HS-5 (cell line): Measurements from ENCODE around the gene LRRC41.
"Not testable (repeated sequence)": the region's sequence is repeated elsewhere in the genome, so short reads cannot be mapped to it uniquely, and the experiment has no call there.

Experiments
- DNase-seq: peaks from one replicate; pipeline ENCODE4 v3.0.0-alpha.2; 2012; ENCODE audit warnings: low read depth

Gene LRRC41, protein sequence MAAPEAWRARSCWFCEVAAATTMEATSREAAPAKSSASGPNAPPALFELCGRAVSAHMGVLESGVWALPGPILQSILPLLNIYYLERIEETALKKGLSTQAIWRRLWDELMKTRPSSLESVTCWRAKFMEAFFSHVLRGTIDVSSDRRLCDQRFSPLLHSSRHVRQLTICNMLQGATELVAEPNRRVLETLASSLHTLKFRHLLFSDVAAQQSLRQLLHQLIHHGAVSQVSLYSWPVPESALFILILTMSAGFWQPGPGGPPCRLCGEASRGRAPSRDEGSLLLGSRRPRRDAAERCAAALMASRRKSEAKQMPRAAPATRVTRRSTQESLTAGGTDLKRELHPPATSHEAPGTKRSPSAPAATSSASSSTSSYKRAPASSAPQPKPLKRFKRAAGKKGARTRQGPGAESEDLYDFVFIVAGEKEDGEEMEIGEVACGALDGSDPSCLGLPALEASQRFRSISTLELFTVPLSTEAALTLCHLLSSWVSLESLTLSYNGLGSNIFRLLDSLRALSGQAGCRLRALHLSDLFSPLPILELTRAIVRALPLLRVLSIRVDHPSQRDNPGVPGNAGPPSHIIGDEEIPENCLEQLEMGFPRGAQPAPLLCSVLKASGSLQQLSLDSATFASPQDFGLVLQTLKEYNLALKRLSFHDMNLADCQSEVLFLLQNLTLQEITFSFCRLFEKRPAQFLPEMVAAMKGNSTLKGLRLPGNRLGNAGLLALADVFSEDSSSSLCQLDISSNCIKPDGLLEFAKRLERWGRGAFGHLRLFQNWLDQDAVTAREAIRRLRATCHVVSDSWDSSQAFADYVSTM

DNA sequence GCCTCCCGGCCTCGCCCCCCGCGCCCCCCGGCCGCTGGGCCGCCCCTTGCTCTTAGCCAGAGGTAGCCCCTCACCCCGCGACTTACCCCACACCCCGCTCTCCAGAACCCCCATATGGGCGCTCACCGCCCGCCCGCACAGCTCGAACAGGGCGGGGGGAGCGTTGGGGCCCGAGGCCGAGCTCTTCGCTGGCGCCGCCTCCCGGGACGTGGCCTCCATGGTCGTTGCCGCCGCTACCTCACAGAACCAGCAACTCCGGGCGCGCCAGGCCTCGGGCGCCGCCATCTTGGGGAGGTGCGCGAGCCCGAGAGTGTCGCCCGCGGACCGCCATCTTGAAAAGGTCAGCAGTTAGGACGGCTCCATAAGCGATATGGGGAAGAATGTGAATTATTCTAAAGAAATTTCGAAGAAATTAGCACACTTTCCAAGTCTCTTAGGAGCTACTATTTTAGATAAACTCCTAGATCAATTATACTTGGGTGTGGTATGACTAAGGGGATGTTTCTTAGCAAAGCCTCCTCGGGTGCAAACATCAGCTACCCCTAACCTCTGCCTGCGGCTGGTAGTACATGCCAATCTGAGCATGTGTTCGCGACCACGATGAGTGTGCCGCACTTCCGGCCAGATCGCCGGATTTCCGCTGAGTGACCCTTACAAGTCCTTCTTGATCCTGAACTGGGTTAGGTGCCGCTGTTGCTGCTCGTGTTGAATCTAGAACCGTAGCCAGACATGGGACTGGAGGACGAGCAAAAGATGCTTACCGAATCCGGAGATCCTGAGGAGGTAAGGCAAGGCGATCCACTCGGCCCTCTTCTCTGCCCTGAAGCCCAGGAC lies at the start of gene LRRC41, which contains the start of gene UQCRH:
TSS of gene LRRC41 (minus strand) at position 579 of the 834 bp plus-strand sequence. CDS start at position 285, 294 bp downstream.
TSS of gene UQCRH (plus strand) at position 661 of the 834 bp plus-strand sequence. CDS start at position 730, 69 bp downstream.
- DNase-seq, result peak; percentile 97

DNA sequence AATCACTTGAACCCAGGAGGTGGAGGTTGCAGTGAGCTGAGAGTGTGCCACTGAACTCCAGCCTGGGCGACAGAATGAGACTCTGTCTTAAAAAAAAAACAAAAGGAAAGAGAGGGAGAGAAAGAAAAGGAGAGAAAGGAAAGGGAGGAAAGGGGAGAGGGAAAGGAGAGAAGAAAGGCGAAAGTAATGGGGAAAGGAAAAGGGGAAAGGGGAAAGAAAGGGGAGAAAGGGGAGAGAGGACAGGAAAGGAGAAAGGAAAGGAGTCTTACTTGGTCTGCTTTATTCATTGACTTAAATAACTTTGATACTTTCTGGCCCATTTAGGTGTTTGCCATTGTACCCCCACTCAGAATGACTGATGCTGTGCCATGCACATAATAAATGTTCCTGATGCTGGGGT lies 48.9 kb upstream of the LRRC41 start:
- no peak for DNase-seq

DNA sequence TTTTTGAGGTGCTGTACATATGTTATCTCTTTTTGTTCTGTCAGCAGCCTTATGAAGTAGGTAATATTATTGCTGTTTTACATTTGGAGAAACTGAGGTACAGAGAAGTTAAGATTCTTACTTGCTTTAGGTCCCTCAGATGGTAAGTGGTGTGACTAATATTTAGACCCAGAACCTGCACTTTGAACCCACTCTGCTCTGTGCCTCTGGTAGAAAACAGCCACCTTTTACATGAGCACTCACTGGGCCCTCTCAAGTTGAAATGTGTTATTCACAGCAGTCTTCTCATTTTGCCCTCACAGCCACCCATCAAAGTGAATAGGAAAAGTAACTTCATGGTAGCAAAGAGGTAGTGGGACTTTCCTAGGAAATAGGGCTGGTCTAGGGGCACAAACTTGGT lies 41.9 kb upstream of the LRRC41 start:
- DNase-seq, result no peak

DNA sequence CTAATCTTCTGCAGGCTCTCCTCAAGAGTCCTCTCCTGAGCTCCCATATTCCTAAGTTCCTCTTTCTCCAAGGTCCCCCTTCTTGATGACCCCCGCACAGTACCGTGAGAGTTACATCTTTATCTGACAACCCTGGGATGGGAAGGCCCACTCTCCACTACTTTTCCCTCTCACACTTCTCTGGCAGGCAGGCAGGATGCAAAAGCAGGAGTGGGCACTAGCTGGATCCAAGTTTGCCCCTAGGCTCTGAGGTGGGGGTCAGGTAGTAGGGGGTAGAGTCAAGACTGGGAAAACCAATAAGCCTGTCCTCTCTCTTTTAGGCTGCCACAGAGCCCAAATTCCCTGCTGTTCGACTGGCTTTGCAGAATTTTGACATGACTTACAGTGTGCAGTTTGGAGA lies 41.1 kb upstream of the LRRC41 start:
- no peak for DNase-seq

DNA sequence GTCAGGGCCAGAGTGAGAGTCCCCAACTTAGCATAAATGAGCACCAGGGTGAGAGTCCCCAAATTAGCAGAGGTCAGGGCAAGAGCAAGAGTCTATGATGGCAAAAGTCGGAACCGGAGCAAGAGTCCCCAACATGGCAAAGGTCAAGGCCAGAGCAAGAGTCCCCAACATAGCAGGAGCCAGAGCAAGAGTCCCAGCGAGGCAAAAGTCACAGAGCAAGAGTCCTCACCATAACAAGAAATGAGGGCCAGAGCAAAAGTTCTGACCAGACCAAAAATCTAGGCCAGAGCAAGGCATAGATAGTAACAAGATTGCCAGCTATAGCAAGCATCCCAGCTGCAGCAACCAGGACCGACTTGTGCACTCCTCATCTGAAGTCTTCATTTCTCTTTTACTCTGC lies 40.3 kb upstream of the LRRC41 start:
- DNase-seq, result no peak

DNA sequence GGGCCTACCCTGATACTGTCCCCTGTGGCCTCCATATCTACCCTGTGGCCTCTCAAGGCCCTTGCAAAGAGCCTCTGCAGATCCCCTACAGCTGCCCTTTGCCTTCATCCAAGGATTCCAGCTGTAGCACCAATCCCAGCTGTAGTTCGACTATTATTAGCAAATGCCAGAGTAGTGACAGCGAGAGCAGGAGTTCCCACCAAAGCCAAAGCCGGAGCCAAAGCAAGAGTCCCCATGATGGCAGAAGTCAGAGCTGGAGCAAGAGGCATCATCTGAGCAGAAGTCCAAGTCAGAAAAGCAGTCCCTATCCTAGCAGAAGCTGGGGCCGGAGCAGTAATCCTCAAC lies 39.9 kb upstream of the LRRC41 start:
- DNase-seq, result no peak

DNA sequence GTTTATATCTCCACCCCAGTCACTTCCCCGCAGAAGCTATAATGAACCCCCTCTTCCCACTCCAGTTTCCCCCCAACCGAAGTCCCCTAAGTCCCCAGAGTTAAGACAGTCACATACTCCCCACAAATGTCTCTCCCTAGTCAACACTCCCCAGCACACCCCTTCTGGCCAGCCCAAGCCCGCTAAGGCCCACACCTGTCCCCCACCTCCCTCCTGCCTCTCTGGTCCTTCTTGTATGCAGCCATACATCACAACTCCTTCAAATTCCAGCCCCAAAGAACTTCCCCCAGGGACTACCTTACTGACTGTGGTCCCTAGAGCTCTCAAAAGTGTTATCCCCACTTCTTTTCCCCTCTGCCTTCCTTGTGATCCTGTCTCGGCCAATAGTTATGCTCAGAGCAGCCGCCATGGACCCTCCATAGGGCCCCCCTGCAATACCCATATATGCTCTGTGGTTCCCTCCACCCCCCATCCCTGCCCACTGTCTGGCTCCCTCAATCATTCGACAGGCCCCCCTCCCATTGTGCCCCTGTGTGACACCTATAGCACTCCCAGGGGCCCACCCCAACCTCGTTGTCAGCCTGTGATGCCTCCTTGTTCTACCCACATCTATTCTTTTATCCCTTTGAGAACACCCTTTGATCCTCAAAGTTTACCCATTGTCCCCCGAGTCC lies 39.4 kb upstream of the LRRC41 start:
- DNase-seq, result no peak

DNA sequence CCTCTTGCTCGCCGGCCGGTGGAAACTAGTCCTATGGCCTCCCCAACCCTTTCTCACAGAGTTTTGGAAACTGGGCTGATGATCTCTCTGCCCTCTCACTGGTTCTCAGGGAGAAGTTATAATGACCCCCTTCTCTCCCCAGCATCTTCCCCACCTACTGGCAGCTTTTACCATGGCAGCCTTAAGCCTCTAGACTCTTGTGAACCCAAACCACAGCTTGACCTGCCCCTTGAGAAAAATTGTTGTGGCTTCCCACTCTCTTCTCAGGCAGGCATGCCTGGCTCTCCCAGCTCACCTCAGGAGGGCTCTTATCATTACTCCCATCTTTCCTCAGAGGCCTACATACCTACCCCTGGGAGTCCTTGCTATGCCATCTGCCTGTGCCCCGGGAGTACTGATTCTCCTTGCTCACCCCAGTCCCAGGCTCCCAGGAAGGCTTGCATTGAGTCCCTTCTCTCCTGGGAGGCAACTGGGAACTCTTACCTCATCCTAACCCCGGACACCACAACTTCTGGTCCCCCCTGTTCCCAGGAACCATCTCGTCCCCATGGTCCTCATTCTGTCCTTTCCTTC lies 38.8 kb upstream of the LRRC41 start:
- DNase-seq, result no peak

DNA sequence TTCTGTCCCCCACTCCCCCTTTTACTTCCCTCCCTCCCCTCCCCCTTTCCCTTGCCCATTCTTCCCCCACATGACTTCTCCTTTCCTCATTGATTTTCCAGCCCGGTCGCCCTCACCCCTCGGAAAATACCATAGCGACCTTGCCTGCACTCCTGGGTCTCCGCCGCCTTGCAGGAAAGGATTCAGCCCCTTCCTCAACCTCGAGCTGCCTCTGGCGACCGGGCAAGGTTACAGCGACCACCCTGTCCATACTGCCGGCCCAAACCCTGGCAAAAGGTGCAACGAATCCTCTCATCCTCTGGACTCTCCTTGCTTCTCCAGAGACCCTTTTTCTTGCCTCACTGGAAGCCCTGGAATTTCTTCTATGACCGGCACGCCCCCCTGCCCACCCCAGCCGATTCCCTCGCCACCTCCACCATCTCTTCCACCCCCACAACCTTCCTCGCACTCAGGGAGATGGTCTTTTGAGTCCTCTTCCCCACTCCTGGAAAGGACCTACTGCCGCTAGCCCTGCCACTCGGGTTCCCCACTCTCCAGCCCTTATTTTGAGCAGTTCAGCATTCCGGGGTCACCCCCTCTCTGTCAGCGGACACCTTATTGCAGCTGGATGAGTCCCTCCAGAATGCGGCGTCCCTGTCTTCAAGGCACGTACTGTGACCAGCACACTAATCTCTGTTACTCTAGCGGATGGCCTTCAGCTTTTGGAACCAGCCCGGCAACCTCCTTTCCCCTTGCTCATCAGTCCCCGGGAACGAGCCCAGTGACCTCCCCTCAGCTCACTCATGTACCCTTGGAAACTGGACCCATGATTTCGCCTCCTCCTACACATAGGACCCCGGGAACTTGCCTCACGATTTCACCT lies 38.0 kb upstream of the LRRC41 start:
- DNase-seq, result no peak

DNA sequence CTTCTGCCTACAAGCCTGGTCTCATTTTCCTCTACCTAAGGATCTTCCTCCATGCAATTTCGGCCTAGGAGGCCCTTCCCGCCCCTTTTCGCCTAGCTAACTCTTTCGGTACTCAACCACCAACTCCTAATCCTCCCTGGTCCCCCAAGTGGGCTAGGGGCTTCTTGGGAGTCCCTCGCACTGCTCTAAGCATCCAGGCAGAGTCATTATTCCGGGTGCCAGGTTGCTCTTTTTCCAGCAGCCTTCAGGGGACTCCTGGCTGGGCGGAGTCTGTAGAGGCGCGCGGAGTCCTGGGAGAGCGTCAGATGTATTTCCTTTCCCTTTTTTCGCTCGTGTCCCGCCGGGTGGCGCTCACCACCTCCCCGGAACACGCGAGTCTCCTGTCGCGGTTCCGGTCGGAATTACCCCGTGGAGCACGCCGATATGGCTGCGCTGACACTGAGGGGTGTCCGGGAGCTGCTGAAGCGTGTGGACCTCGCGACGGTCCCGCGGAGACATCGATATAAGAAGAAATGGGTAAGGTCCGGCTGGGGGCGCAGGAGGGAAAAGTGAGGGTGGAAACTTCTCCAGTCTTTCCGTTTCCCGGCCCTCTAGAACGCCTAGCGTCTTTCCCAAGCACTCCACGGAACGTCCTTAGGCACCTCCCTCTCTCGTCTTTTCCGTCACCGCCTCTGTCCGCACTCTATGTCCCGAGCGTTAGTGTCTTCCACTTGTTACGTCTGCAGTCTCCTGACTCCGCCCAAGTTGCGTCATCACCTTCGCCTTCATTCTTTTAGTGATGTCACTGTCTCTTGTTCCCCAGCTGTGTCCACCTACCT lies 37.2 kb upstream of the LRRC41 start, which contains the start of gene NSUN4:
TSS of gene NSUN4 (plus strand) at position 404 of the 818 bp plus-strand sequence. CDS start at position 424, 20 bp downstream.
- peak; percentile 86 for DNase-seq

DNA sequence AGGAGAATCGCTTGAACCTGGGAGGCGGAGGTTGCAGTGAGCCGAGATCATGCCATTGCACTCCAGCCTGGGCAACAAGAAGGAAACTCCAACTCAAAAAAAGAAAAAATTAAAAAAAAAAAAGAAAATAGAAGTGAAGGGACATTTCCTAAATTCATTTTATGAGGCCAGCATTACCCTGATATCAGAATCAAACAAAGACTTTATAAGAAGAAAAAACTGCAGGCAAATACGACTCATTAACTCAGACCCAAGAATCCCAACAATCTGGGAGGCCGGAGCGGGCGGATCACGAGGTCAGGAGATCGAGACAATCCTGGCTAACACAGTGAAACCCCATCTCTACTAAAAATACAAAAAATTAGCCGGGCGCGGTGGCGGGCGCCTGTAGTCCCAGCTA lies 34.0 kb upstream of the LRRC41 start:
- not testable (repeated sequence) for DNase-seq

DNA sequence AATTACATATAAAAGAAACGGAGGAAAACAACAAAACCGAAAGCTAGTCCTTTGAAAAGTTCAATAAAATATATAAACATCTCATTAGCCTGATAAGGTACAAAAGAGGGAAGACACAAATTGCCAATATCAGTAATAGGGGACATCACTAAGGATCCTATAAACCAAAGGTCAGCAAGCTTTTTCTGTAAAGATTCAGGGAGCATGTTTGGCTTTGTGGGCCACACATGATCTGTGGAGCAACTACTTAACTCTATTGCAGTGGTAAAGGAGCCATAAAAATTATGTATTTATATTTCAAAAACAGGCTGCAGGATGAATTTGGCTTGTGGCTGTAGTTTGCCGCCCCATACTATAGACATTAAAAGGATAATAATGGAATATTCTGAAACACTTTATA lies 31.7 kb upstream of the LRRC41 start:
- DNase-seq, result no peak

DNA sequence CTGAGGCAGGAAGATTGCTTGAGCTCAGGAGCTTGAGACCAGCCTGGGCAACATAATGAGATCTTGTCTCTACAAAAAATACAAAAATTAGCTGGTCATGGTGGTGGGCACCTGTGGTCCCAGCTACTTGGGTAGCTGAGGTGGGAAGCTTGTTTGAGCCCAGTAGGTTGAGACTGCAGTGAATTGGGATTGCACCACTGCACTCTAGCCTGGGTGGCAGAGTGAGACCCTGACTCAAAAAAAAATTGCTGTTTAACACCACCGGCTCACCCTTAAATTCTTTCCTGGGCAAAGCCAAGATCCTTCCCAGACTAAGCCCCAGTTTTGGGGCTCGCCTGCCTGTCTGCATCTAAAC lies 30.6 kb upstream of the LRRC41 start:
- no peak for DNase-seq

DNA sequence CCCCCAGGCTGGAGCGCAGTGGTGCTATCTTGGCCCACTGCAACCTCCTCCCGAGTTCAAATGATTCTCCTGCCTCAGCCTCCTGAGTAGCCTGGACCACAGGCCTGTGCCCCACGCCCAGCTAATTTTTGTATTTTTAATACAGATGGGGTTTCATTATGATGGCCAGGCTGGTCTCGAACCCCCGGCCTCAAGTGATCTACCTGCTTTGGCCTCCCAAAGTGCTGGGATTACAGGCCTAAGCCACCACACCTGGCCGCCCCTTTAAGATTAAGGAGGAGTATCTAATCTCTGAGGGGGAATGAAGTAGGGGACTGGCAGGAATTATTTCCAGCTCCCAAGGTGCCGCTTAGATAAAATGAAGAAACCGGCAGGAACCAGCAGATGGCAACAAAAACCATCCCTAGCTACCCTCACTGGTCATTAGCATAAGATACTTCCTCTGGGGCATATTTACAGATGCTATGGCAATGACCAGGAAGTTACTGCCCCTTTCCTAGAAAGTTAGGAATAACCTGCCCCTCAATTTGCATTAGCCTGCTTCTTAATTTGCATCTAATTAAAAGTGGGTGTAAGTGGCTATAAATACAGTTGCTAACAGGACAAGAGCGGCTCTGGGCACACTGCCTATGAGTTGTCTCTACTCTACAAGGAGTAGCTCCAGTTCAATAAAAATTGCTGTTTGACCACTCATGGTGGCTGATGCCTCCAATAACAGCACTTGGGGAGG lies 30.0 kb upstream of the LRRC41 start:
- no peak for DNase-seq

DNA sequence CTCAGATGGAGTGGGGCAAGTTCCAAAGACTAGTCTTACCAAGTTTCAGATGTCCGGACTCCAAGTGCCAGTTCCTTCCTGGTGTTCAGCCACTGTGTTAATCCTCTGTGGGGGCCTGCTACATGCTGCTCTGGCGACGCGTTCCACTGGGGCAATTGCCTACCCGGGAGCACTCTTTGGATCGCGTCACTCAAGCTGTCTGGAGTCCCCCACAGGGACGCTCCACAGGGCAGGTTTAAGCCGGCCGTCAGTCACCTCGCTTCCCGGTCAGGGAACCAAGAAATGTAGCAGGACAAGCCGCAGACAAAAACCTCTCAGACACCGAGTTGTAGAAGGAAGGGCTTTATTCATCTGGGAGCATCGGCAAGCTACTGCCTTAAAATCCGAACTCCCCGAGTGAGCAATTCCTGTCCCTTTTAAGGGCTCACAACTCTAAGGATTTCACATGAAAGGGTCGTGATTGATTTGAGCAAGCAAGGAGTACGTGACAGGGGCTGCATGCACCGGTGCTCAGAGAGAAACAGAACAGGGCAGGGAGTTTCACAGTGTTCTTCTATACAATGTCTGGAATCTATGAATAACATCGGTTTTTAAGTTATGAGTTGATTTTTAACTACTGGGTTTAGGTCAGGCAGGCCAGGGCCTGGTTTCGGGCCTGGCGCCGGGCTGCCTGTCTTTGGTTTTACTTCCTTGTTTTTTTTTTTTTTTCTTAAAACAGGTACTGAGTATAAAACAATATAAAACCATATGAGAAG lies 28.5 kb upstream of the LRRC41 start:
- DNase-seq, result not testable (repeated sequence)

DNA sequence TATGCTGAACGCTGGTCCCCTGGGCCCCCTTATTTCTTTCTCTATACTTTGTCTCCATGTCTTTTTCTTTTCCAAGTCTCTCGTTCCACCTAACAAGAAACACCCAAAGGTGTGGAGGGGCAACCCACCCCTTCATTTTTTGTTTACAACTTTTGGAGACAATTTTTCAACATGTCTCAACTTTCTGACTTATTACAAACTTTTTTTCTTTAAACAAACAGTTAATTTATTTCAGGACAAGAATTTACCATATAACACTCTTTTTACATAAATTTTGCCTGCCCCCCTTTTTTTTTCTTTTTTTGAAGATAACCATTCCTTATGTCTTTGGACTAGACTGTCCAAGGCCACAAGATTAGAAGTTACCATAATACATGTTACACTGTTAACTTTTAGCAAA lies 27.0 kb upstream of the LRRC41 start:
- DNase-seq, result not testable (repeated sequence)

DNA sequence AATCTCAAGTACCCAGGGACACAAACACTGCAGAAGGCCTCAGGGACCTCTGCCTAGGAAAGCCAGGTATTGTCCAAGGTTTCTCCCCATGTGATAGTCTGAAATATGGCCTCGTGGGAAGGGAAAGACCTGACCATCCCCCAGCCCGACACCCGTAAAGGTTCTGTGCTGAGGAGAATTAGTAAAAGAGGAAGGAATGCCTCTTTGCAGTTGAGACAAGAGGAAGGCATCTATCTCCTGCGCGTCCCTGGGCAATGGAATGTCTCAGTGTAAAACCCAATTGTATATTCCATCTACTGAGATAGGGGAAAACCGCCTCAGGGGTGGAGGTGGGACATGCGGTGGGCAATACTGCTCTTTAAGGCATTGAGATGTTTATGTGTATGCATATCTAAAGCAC lies 26.4 kb upstream of the LRRC41 start:
- not testable (repeated sequence) for DNase-seq

DNA sequence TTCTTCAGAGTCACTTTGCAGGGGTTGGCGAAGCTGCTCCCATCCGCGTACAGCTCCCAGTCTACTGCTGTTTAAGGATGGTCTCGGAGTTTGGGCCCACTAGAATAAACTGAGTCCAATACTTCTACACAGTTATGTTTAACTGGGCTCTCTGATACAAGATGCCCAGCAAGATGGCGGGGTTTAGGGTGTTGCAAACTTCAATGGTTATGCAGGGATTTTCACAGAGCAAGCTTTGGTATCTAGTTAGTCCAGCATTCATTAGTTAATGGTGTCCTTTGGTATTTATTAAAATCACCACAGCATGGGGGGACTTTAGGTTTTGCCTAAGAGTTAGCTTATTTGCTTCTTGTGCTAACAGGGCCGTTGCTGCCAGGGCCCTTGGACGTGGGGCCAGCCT lies 24.8 kb upstream of the LRRC41 start:
- not testable (repeated sequence) for DNase-seq
